Fibroblast of villous mesenchyme (primary cell): Measurements from ENCODE around the gene TRABD2A. TPM values are rescaled to one million over a fixed set of nuclear protein-coding genes. Genes with fewer than 3 reads are reported as not detected.
A peak's percentile ranks its signal among the peaks of the same experiment; 100 is the strongest.

Source experiments
- DNase-seq: peaks from one replicate; pipeline ENCODE4 v3.0.0-alpha.2; 2010; ENCODE audit warnings: low read depth
- H3K4me3 ChIP-seq: 2 replicates; pipeline ENCODE4 v1.5.1; 2011; ENCODE audit warnings: low read depth, mild to moderate bottlenecking, low read length
- CTCF ChIP-seq: IDR thresholded peaks from 2 replicates; pipeline ENCODE4 v1.5.1; 2012; ENCODE audit warnings: low read depth, mild to moderate bottlenecking, low read length; ENCODE audit not compliant: insufficient read depth
- total RNA-seq: library from RNA; depleted of rRNA; stranded (reverse); fragments of >200 nt; gene quantifications from 2 replicates; pipeline ENCODE4 v1.2.3, GENCODE V29; 2012

Gene TRABD2A
- total RNA-seq, 1 donor: 1.7 TPM

GRCh38 chr2:84894758-84895520 is 14.1 kb upstream of the TRABD2A start:
- TF ChIP-seq CTCF: no peak
- peak; percentile 37 for DNase-seq
- no peak overlapping the region for H3K4me3 ChIP-seq

GRCh38 chr2:84894131-84894586 is 13.3 kb upstream of the TRABD2A start:
- no peak for TF ChIP-seq CTCF
- no peak overlapping the region for H3K4me3 ChIP-seq
- DNase-seq: no peak

- no peak overlapping the region for H3K4me3 ChIP-seq
- DNase-seq: no peak
- TF ChIP-seq CTCF: no peak
These were observed 10.6 kb upstream of the TRABD2A start for GRCh38 chr2:84891355-84892010.

- no peak for TF ChIP-seq CTCF
- DNase-seq: no peak
- H3K4me3 ChIP-seq: peak overlapping the region; percentile 26
These were observed 8.4 kb upstream of the TRABD2A start for GRCh38 chr2:84889332-84889731.

GRCh38 chr2:84888401-84889276 is 7.8 kb upstream of the TRABD2A start:
- H3K4me3 ChIP-seq: peak overlapping the region; percentile 26
- TF ChIP-seq CTCF: no peak
- DNase-seq: peak; percentile 86

GRCh38 chr2:84886791-84887190 is 5.9 kb upstream of the TRABD2A start:
- H3K4me3 ChIP-seq: no peak overlapping the region
- no peak for TF ChIP-seq CTCF
- no peak for DNase-seq
